AG04450 (cell line): Measurements from ENCODE around the gene CD1E. TPM values are rescaled to one million over a fixed set of nuclear protein-coding genes. Genes with fewer than 3 reads are reported as not detected.
"Not testable (repeated sequence)": the region's sequence is repeated elsewhere in the genome, so short reads cannot be mapped to it uniquely, and the experiment has no call there.

Experiments used
- CTCF ChIA-PET: fragments of 300-600, 350-600 bp; formaldehyde crosslinking; extraction: SDS; loops from one replicate; lab custom pipeline; 2022; ENCODE audit warnings: antibody characterized with exemption, inconsistent platforms; lab: Charles Lee
- POLR2A ChIA-PET: fragments of 350-600 bp; formaldehyde crosslinking; extraction: SDS; loops from one replicate; lab custom pipeline; 2021; ENCODE audit warnings: antibody characterized with exemption, inconsistent platforms; lab: Yijun Ruan, JAX
- DNase-seq: peaks from one replicate; pipeline ENCODE4 v3.0.0-alpha.2; 2011; ENCODE audit warnings: low read depth, low spot score
- H3K27ac ChIP-seq: one replicate; pipeline ENCODE4 v1.5.1; 2012; ENCODE audit warnings: low read depth, low read length, control low read depth
- H3K27me3 ChIP-seq: one replicate; pipeline ENCODE4 v1.6.0; 2012; ENCODE audit warnings: low read length; ENCODE audit not compliant: control insufficient read depth, insufficient read depth
- H3K4me3 ChIP-seq: 2 replicates; pipeline ENCODE4 v1.5.1; 2011; ENCODE audit warnings: mild to moderate bottlenecking, low read depth, low read length, control low read depth
- H3K9me3 ChIP-seq: 2 replicates; pipeline ENCODE4 v1.5.1; 2012; ENCODE audit warnings: low read length; ENCODE audit not compliant: control insufficient read depth, insufficient read depth
- CTCF ChIP-seq: IDR thresholded peaks from 2 replicates; pipeline ENCODE4 v1.5.1; 2011; ENCODE audit warnings: low read depth, low read length, control low read depth, inconsistent platforms
- polyA plus RNA-seq: library from polyadenylated mRNA; depleted of rRNA; stranded (reverse); fragments of >200 nt; gene quantifications from 2 replicates; pipeline ENCODE4 v1.2.3, GENCODE V29; 2011

Gene CD1E
- polyA plus RNA-seq, 1 experiment = not detected

- DNase-seq = no peak
- CTCF ChIA-PET = no interaction called here
- POLR2A ChIA-PET = no interaction called here
- Histone ChIP-seq H3K27ac (no peak overlapping the region), H3K9me3 (no peaks in the 10 kb centered on the region; the same call in 1 of the 2 replicates), H3K27me3 (no peaks in the 10 kb centered on the region), H3K4me3 (no peak overlapping the region)
- TF ChIP-seq CTCF = no peak
Observed at GRCh38 chr1:158331106-158331425, 22.6 kb upstream of the CD1E start.

GRCh38 chr1:158331481-158332150 is 22.1 kb upstream of the CD1E start, which contains the start of gene CD1B:
Gene CD1B (minus strand): TSS chr1:158331531. CDS start chr1:158331423, 108 bp downstream.
- Histone ChIP-seq H3K27me3 (no peaks in the 10 kb centered on the region), H3K4me3 (no peak within 1 kb of the TSS), H3K27ac (no peak within 1 kb of the TSS), H3K9me3 (no peaks in the 10 kb centered on the region; the same call in 1 of the 2 replicates)
- TF ChIP-seq CTCF = no peak
- DNase-seq = no peak
- CTCF ChIA-PET = no interaction called here
- POLR2A ChIA-PET = no interaction called here

- ChIA-PET CTCF (no interaction called here), POLR2A (no interaction called here)
- no peak for TF ChIP-seq CTCF
- H3K9me3 ChIP-seq = no peaks in the 10 kb centered on the region; the same call in 1 of the 2 replicates
- DNase-seq = no peak
- no peak overlapping the region for H3K4me3 ChIP-seq
- no peak overlapping the region for H3K27ac ChIP-seq
- no peaks in the 10 kb centered on the region for H3K27me3 ChIP-seq
Observed at GRCh38 chr1:158333405-158334155, 20.1 kb upstream of the CD1E start.

GRCh38 chr1:158334526-158335212 is 19.0 kb upstream of the CD1E start:
- POLR2A ChIA-PET = no interaction called here
- DNase-seq = no peak
- no peak for TF ChIP-seq CTCF
- CTCF ChIA-PET = no interaction called here
- no peak overlapping the region for H3K27ac ChIP-seq
- no peak overlapping the region for H3K4me3 ChIP-seq
- H3K27me3 ChIP-seq = no peaks in the 10 kb centered on the region
- no peaks in the 10 kb centered on the region; the same call in 1 of the 2 replicates for H3K9me3 ChIP-seq

- DNase-seq = no peak
- CTCF ChIA-PET = no interaction called here
- no peaks in the 10 kb centered on the region for H3K27me3 ChIP-seq
- no peak overlapping the region for H3K4me3 ChIP-seq
- POLR2A ChIA-PET = no interaction called here
- no peak for TF ChIP-seq CTCF
- no peaks in the 10 kb centered on the region; the same call in 1 of the 2 replicates for H3K9me3 ChIP-seq
- no peak overlapping the region for H3K27ac ChIP-seq
Observed at GRCh38 chr1:158335213-158335532, 18.5 kb upstream of the CD1E start.

- POLR2A ChIA-PET, DNase-seq, H3K27me3 ChIP-seq, H3K9me3 ChIP-seq, CTCF ChIA-PET, H3K27ac ChIP-seq, H3K4me3 ChIP-seq: not testable (repeated sequence)
Observed at GRCh38 chr1:158336413-158336812, 17.3 kb upstream of the CD1E start.

- CTCF ChIA-PET, DNase-seq, H3K4me3 ChIP-seq, H3K27me3 ChIP-seq, POLR2A ChIA-PET, H3K27ac ChIP-seq: not testable (repeated sequence)
- H3K9me3 ChIP-seq = peaks cover 13% of the 10 kb centered on the region
Observed at GRCh38 chr1:158348946-158349345, 4.7 kb upstream of the CD1E start.
